Measurements from ENCODE around the gene WNK2.
"Not testable (repeated sequence)": the region's sequence is repeated elsewhere in the genome, so short reads cannot be mapped to it uniquely, and the experiment has no call there.

WNK2 gene

DNA sequence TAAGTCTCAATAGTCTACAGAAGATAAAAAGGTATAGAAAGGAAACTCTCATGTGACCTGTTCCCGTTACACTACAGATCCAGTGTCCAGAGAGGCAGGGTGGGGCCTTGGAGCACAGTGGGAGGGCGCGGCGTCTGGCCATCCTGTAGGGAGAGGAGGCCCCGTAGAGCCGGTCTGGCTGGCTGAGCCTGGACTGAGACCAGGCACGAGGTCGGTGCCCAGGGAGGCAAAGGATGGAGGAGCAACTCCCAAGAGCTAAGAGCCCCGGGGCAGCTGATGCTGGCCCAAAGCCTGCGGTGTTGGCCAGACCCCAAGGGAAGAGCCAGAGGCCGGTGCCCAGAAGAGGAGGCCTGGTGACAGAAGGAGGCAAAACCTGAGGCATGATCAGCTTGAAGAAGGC lies 158.5 kb downstream of the WNK2 start:
- DNase-seq: not testable (repeated sequence)

DNA sequence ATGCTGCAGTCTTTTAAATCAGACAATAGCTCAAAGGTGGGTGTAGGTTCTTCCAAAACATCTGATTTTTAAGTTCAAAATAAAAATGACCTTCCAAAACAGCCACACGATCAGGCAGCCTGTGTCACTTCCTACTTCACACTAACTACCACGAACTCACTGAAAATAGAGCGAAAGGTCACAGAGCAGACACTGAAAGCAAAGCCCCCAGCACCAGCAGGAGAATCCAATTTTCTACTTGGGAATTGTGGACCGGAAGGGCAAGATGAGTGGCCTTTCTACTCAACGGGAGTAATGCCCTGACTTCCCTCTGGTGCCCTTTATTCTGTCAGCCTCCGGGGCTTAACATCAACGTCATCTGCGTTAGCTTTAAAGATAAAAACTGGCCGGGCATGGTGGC lies 159.7 kb downstream of the WNK2 start:
- no peak for DNase-seq

DNA sequence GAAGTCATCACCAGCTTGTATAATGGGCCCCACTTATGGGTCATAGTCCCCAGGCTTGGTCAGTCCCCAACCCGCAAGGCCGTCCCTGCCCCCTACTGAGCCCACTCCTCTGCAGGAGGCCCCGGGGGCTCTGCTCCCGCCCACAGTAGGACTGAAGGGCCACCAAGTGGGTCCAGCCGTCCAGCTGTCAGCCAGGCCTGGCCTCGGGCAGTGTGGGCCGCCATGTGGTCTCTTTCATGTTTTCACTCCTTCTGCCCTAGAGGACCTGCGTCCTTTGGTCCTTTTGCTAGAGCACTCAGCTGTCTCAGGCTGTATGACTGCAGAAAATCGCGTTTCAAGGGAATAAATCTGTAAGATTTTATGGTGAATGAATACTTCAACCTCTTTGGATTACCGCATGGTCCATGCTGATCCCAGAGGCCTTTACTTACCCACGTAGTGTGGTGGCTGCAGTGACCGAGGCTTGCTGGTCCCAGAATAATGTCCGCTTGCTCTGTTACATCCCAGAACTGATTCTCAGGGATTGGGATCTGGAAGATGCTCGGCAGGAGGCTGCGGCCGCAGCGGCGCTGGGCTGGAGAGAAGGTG lies 161.8 kb downstream of the WNK2 start:
- DNase-seq: no peak

DNA sequence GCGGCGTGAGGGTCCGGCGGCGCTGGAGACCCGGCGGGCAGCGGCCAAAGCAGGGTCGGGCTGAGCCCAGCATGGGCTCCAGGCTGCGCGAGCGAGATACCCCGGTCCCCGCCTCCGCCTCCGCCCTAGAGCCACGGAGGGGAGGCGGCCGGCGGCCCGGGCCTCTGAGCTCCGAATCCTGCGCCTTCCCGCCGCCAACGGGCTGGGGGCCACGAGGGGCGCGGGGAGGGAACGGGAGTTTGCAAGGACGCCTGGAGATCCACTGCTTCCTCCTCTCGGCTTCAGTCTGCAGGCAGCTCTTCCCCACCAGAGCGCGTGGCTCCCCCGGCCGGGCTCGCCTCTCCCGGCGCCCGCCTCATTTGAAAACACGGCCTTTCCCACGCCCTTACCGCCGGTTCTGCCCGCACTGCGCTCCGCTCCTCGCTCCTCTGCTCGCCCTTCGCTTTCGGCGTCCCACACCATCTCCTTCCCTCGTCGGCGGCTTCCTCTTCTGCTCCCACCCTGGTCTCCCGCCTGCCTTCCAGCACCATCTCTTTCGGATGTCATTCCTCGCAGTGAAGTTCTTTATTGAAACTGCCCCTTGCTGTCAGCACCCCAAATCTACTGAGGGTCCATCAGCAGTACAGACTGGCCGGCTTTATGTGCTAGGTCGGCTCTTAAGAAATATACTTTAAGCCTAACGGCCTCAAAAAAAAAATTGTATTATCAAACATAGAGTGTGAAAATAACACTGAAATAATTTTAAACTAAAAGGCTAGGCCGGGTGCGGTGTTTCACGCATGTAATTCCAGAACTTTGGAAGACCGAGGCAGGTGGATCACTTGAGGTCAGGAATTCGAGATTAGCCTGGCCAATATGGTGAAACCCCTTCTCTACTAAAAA lies 162.5 kb downstream of the WNK2 start:
- no peak for DNase-seq

DNA sequence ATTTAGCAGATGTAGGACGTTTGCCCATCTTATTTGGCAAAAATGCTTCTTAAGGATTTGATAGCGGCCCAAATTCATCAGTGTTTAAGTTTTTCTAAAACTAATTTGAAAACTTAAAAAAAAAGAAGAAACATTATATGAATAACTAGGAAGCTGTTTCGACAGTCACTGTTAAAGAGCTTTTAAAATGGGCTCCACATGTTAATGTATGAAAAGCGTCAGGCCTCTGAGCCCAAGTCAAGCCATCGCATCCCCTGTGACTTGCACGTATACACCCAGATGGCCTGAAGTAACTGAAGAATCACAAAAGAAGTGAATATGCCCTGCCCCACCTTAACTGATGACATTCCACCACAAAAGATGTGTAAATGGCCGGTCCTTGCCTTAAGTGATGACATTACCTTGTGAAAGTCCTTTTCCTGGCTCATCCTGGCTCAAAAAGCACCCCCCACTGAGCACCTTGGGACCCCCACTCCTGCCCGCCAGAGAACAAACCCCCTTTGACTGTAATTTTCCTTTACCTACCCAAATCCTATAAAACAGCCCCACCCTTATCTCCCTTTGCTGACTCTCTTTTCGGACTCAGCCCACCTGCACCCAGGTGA lies 163.5 kb downstream of the WNK2 start:
- DNase-seq: not testable (repeated sequence)

DNA sequence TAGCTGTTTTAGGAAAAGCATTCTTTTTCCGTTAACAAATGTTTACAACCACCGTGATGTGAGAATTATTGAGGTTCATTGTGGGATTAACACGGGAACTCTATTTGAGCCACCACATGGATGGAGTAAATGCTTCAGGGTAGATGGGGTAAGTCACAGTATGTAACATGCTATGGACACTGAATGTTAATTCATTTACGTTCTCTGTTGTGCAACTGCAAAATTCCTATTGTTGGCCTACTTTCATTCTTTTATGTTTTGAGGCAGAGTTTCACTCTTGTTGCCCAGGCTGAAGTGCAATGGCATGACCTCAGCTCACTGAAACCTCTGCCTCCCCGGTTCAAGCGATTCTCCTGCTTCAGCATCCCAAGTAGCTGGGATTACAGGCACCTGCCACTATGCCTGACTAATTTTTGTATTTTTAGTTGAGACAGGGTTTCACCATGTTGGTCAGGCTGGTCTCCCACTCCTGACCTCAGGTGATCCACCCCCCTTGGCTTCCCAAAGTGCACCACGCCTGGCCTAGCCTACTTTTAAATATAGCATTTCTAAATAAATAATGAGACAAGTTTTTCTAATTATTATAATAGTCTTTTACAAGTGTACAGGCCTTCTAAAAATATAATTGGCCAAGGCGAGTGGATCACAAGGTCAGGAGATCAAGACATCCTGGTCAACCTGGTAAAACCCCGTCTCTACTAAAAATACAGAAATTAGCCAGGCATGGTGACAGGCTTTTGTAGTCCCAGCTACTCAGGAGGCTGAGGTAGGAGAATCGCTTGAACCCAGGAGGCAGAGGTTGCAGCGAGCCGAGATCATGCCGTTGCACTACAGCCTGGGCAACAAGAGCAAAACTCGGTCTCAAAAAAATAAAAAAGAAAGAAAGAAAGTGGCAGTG lies 169.7 kb downstream of the WNK2 start:
- not testable (repeated sequence) for DNase-seq

DNA sequence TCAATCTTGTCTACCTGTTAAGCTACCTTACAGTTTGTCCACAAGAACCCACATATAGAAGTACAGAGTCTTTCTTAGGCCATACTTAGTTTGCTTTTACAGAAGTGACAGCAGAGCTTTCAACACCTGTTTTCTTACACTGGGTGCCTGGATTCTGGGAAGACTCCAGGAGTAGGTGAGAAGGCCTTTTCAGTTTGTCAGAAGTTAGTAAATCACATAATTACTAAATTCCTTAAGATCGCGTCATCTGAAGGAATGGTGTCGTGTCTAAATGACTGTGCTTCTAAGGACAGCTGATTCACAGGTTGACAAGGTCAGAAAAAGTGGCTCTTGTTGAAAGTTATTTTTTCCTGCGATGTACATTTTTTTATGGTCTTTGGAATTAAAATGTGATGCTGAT lies 170.5 kb downstream of the WNK2 start:
- no peak for DNase-seq

DNA sequence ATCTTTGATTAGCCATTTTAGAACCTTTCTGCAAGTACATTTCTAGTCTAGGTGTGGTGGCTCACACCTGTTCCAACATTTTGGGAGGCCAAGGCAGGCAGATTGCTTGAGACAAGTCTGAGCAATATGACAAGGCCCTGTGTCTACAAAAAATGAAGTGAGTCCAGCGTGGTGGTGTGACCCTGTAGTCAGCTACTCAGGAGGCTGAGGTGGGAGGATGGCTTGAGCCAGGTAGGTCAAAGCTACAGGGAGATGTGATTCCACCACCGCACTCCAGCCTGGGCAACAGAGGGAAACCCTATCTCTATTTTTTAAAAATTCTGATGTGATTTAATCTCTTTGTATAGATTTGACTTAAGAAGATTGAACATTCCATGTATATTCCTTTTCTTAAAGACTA lies 171.9 kb downstream of the WNK2 start:
- DNase-seq: no peak

DNA sequence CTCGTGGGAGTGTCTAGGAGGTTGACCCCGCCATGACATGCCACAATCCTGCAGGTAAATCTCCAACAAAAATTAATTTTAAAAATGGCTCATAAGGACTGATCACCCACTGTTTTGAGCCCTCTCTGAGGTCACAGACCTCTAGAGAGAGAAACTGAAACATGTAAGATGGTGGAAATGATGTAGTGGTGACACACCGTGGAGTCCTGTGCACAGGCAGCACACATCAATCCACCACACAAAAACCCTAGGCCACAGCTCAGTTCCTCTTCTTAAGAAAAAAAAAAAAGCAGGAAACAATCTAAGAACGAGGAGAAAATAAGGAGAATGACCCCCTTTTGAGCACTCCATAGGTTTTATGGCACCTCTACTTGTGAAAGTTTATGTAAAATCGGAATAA lies 173.7 kb downstream of the WNK2 start:
- peak in 1 of 5 donors; percentile 42 for DNase-seq

DNA sequence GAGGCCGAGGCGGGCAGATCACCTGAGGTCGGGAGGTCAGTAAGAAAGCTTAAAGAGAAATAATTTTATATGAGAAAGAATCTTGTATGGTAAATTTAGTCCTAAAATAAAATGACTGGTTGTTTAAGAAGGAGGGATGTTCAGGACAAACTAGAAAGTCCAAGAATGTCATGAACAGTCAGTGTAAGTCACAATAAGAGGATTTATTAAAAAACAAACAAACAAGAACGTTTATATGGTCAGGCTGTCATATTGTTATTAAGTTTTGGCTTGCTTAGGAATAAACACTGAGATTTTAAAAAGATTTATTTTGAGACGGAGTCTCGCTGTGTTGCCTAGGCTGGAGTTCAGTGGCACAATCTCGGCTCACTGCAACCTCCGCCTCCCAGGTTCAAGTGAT lies 176.0 kb downstream of the WNK2 start:
- not testable (repeated sequence) for DNase-seq

DNA sequence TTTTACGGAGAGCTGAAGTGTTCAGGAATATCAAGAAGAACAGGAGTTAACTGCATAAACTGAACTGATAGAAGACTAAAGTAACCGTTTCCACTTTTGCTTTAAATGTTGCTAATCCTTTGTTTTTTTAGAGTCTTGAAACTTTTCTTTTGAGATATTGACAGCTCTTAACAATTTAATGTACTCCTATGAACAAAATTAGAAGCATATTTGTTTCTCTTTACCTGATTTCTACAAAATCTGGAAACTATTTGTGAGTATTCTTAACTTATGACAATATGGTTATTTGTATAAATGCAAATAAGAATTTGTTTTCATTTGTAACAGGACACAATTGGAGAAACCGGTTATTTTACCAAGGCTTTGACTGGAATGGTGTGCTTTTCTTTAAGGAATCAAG lies 178.1 kb downstream of the WNK2 start:
- DNase-seq: no peak

DNA sequence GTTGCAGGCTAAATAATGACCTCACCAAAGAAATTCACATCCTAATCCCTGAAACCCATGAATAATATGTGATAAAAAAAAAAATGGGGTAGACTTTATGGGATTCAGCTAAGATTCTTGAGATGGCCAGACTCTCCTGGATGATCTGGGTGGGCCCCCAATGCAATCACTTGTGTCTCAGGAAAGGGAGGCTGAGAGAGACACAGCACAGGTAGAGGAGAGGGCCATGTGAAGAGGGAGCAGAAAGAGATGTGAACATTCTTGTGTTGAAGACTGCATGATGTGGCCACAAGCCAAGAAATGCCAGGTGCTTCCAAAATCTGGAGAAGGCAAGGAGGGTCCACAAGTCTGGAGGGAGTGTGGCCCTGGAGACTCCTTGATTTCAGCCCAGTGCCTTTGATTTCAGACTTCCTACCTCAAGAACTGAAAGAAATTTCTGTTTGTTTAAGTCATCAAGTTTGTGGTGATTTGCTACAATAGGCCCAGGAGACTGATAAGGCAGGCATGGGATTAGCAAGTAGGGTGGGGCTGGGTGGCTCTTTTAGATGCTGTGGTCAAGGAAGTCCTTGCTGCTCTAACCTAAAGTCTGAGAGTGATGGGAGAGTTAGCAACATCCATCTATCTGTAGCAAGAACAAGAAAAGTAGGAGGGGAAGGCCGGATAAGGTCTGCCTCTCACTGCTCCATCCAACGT lies 180.9 kb downstream of the WNK2 start:
- DNase-seq: no peak

DNA sequence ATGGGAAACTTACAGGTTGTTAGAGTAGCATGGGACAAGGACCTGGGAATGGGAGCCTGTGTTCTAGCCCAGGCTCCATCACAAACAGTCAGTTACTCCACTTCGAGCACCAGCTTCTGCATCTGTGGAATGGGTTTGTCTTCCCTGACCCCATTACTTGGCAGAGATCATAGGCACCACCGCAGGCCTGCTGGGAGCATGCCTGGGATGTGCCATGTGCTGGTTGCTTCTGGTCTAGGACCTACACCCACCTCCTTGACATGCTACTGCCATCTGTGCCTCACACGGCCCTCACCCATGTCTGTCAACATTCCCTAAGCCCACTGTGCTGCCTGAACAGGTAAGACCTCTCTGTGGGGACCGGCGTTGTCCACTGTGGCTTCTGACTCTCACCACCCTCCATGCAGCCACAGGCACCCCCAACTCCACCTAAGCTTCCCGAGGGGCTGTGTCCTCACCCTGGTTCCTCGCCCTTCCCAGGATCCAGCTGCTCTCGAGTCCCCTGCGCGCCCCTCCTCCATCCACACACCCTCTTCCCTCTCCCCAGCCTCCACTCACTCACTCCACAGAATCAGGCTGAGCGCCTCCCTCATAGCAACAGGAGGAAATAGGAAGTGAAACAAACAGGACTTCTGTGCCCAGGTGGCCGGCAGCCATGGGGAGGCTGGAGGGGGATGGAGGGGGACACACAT lies 181.6 kb downstream of the WNK2 start:
- no peak for DNase-seq

DNA sequence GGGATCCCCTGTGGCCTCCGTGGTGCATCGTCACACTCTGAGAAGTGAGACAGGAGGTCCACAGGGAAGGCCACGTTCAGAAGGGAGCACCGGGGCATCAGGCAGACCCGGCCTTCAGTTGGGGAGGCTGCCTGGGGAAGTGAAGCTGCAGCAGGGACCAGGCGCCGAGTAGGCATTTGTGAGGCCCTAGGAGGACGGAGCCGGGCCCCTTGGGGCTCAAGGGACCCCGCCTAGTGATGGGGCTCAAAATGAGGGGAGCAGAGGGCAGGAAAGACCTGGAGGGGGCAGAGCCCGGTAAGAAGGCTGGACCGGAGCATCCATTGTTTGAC lies 182.1 kb downstream of the WNK2 start:
- DNase-seq: no peak

DNA sequence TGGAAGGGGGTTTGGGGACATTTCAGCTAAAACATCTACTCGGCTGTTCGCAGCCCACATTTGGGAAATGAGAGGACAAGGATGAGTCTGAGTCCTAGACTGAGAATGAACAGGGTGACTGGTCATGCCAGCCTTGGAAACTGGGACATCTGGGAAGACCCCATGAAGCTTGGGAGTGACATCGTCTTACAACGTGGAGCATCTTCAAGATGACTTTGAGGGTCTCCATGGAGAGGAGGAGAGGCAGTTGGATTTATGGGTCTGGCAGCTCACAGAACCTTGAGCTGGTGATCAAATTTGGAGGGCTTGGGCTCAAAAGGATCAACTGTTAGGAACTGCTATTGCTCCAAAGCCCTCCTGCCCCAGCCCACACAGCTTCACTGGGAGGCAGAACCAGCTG lies 182.5 kb downstream of the WNK2 start:
- not testable (repeated sequence) for DNase-seq

DNA sequence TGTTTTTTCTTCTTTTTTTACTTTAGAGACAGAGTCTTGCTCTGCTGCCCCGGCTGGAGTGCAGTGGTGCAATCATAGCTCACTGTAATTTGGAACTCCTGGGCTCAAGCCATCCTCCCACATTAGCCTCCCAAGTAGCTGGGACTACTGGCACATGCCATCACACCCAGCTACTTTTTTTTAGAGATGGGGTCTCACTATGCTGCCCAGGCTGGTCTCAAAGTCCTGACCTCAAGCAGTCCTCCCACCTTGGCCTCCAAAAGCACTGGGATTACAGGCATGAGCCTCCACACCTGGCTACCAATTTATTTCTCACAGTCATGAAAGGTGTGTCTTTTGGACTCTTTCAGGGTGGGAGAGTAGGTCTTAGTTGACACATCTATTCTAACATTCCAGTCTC lies 184.5 kb downstream of the WNK2 start:
- no peak for DNase-seq

DNA sequence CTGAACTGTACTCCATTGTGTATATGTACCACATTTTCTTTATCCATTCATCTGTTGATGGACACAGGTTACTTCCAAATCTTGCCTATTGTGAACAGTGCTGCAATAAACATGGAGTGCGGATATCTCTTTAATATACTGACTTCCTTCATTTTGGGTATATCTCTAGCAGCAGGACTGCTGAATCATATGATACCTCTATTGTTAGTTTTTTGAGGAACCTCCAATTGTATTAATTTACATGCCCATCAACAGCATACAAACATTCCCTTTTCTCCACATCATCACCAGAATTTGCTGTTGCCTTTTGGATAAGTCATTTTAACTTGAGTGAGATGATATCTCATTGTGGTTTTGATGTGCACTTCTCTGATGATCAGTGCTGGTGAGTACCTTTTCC lies 185.7 kb downstream of the WNK2 start:
- DNase-seq: no peak

All from T-helper 1 cell (primary cell).